ENCODE results near the gene RASSF5. TPM values are rescaled to one million over a fixed set of nuclear protein-coding genes. Genes with fewer than 3 reads are reported as not detected.

RASSF5 gene
- total and polyA plus RNA-seq, 9 of the 15 experiments (the other 6 are each of a cell fraction or from before 2014, with no cell fraction given) = 6.1 to 41.0 (median 25.2) TPM

DNA sequence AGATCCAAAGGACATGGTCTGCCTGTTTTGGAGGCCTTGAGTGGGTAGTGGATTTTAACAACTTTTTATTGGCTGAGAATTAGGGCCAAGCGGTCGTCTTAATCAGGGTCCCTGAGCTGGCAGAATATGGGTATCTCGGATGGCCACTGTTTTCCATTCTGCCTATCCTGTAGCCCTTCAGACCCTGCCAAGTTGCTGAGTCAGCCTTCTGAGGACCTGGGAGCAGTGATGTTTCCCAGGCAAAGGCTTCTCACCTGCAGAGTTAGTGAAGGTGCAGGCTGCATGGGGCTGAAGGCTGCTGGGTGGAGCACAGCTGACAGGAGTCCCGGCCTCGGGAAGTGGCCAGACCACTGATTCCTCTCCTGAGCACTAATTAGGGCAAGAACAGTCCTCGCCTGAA is 11.4 kb downstream of the RASSF5 start (continued):
- no peak for TF ChIP-seq ARID4B (CRISPR knock-in tag; IDR thresholded peaks at IDR 0.05)
- no peak for TF ChIP-seq RBM34 (IDR thresholded peaks at IDR 0.05; ENCODE audit: borderline replicate concordance, insufficient read depth, low read length)
- TF ChIP-seq SREBF1 (IDR thresholded peaks at IDR 0.05; ENCODE audit: borderline replicate concordance, low read depth, low read length) = no peak
- peak; percentile 95 for TF ChIP-seq ZNF316 (IDR thresholded peaks at IDR 0.05)
- TF ChIP-seq NFE2 (IDR thresholded peaks at IDR 0.05; ENCODE audit: low read depth) = peak; percentile 48; the same call in 1 of the 2 replicates
- TF ChIP-seq MAFK (IDR thresholded peaks at IDR 0.05; ENCODE audit: low read length) = peak; percentile 91

DNA sequence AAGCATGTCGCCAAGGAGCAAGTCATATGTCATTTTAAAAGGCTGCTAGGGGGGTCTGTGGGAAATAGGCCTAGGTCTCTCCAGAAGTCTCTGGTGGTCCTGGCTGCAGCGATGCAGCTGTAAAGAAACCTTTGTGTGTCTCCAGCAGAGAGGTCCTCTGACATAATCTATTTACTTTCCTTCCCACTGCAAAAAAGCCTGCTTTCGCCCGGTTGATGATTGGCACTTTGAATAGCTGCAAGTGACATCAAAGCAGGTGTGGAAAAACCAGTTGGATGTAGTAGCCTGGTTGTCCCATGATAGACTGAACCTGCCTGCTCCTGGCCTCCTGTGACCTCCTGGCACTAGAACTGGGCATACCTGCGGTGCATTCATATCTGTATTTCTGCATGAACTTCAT is 13.8 kb downstream of the RASSF5 start:
- FAIRE-seq (no peak), DNase-seq (ENCODE audit: extremely low read depth in 1 of 4, low spot score in 3 of 4) (no peak), ATAC-seq (no peak)
- H3K36me3 ChIP-seq (ENCODE audit: control insufficient read depth, insufficient read depth, low read length) = no peaks in the 10 kb centered on the region
- no peak overlapping the region for H3K4me2 ChIP-seq (ENCODE audit: insufficient read depth, low read length)
- no peaks in the 10 kb centered on the region for H3K9me1 ChIP-seq (ENCODE audit: control insufficient read depth, insufficient read depth, low read length)
- H3K4me3 ChIP-seq = no peak overlapping the region
- no peak overlapping the region for H3K9ac ChIP-seq (ENCODE audit: insufficient read depth in 1 of 2, low read depth in 2 of 2, low read length in 2 of 2)
- TF ChIP-seq POLR2H (tag; IDR thresholded peaks at IDR 0.05; ENCODE audit: low read depth) (no peak), ZNF830 (CRISPR knock-in tag; IDR thresholded peaks at IDR 0.05) (no peak), ZNF445 (CRISPR knock-in tag; IDR thresholded peaks at IDR 0.05; ENCODE audit: low read depth) (no peak), HMBOX1 (IDR thresholded peaks at IDR 0.05) (no peak), BCOR (IDR thresholded peaks at IDR 0.05) (no peak), BDP1 (IDR thresholded peaks at IDR 0.05; ENCODE audit: insufficient read depth, insufficient read length) (no peak), BACH1 (tag; IDR thresholded peaks at IDR 0.05) (no peak)
- ChIA-PET POLR2A (interaction anchor here (1.0 to 1.7 kb wide), 4 partner anchors 8 to 19 kb away, joined by 3 to 5 read pairs (median 4); no protein-coding TSS in a partner anchor), CTCF (ENCODE audit: low intra/inter-chr PET ratio) (no interaction called here)
- peaks cover 2 to 9% of the 10 kb centered on the region in 2 experiments; a peak in 3 of 5 replicates for H3K27me3 ChIP-seq (ENCODE audit: control insufficient read depth in 2 of 2, insufficient read depth in 2 of 2, low read length in 2 of 2)
- no TSS peak for BruUV-seq (replicated peaks)
- intact Hi-C loops (cut with micrococcal nuclease) (no loop called here), in situ Hi-C loops (cut with MboI) (no loop called here)
- H3K79me2 ChIP-seq (ENCODE audit: control insufficient read depth, insufficient read depth, low read length) = no peaks in the 10 kb centered on the region
- no peaks in the 10 kb centered on the region for H3K9me3 ChIP-seq (replicated peaks; ENCODE audit: control insufficient read depth, insufficient read depth, low read depth, low read length)
- peaks cover 0 to 7% of the 10 kb centered on the region in 2 experiments; a peak in 3 of 5 replicates for H3K4me1 ChIP-seq (replicated peaks in 1 of 2; ENCODE audit: control insufficient read depth in 2 of 2, insufficient read depth in 2 of 2, low read length in 2 of 2)
- H3K27ac ChIP-seq (ENCODE audit: extremely low read depth, low read depth, low read length) = no peak overlapping the region
- no peaks in the 10 kb centered on the region for H4K20me1 ChIP-seq (replicated peaks; ENCODE audit: control insufficient read depth, insufficient read depth, low read length)
- H2AFZ ChIP-seq (ENCODE audit: low read depth, low read length) = no peak overlapping the region
- whole genome bisulfite sequencing (ENCODE audit: insufficient coverage, low coverage, missing lambda C conversion rate) = 34% methylated on average over 5 of the region's 5 CpGs

Data from K562 (cell line).